Upper lobe of right lung (tissue), 1 donor: Measurements from ENCODE around the gene NEO1. TPM values are rescaled to one million over a fixed set of nuclear protein-coding genes. Genes with fewer than 3 reads are reported as not detected.

Experiments
- ATAC-seq: fragments of 200-7000 bp; cut with Tn5 transposase; one replicate; pipeline ENCODE4 v1.9.1; 2020; ENCODE audit warnings: mild to moderate bottlenecking, moderate library complexity
- DNase-seq: peaks from one replicate; pipeline ENCODE4 v3.0.0-alpha.2; 2020
- H3K27ac ChIP-seq: fragments of 200-600 bp; one replicate; pipeline ENCODE4 v1.8.0; 2022
- H3K27me3 ChIP-seq: fragments of 200-600 bp; one replicate; pipeline ENCODE4 v1.8.0; 2022; ENCODE audit warnings: mild to moderate bottlenecking
- H3K36me3 ChIP-seq: fragments of 200-600 bp; one replicate; pipeline ENCODE4 v1.8.0; 2022
- H3K4me1 ChIP-seq: fragments of 200-600 bp; one replicate; pipeline ENCODE4 v1.8.0; 2022
- H3K4me3 ChIP-seq: fragments of 200-600 bp; one replicate; pipeline ENCODE4 v1.8.0; 2022; ENCODE audit warnings: mild to moderate bottlenecking
- H3K9me3 ChIP-seq: fragments of 200-600 bp; one replicate; pipeline ENCODE4 v1.8.0; 2022
- intact Hi-C: fragments of 100-400 bp; cut with DNase I; formaldehyde crosslinking; loops from one replicate; pipeline ENCODE4 v1.11.0; 2022
- total RNA-seq: library from RNA; stranded (reverse); fragmentation: NEBNext Ultra II Directional; extraction: Animal tissue kit (Norgen Biotek cat#: 25700); gene quantifications from one replicate; pipeline ENCODE4 v1.2.1, GENCODE V29; 2021
- TF ChIP-seq, protein P1 (sequence below): fragments of 200-600 bp; IDR thresholded peaks from one replicate; pipeline ENCODE4 v1.8.0; 2022; ENCODE audit warnings: antibody characterized with exemption
- donor health status: DM: no; HTN: yes; CAD: no; lungs with severe emphysema.

NEO1 gene
- total RNA-seq, 1 donor from 2014 or later: 44.8 TPM

DNA sequence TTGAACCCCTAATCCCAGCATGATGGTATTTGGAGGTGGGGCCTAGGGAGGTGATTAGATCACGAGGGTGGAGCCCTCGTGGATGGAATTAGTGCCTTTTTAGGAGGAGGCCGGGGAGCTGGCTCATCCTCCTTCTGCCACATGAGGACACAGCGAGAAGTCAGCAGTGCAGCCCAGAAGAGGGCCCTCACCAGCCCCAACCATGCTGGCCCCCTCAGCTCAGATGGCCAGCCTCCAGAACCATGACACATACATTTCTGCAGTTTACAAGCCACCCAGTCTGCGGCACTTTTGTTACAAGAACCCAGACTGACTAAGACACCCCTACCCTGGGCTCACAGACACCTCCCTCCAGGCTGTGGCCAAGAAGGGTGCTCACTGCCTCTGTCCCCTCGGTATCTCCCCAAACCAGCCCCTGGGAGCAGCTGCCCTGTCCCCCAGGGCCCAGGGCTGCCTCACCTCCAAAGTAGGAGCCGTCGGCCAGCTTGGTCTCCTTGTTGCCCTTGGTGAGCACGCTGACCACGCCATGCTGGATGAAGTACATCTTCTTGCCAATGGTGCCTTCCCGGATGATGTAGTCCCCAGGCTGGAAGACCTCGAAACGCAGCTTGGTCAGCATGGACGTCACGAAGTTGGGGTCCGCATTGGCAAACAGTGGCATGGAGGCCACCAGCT is 272.4 kb downstream of the NEO1 start:
- TF ChIP-seq, protein P1, sequence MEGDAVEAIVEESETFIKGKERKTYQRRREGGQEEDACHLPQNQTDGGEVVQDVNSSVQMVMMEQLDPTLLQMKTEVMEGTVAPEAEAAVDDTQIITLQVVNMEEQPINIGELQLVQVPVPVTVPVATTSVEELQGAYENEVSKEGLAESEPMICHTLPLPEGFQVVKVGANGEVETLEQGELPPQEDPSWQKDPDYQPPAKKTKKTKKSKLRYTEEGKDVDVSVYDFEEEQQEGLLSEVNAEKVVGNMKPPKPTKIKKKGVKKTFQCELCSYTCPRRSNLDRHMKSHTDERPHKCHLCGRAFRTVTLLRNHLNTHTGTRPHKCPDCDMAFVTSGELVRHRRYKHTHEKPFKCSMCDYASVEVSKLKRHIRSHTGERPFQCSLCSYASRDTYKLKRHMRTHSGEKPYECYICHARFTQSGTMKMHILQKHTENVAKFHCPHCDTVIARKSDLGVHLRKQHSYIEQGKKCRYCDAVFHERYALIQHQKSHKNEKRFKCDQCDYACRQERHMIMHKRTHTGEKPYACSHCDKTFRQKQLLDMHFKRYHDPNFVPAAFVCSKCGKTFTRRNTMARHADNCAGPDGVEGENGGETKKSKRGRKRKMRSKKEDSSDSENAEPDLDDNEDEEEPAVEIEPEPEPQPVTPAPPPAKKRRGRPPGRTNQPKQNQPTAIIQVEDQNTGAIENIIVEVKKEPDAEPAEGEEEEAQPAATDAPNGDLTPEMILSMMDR: no peak
- Histone ChIP-seq H3K27me3 (peaks cover 16% of the 10 kb centered on the region), H3K36me3 (no peaks in the 10 kb centered on the region), H3K4me3 (no peak overlapping the region), H3K4me1 (no peaks in the 10 kb centered on the region), H3K9me3 (no peaks in the 10 kb centered on the region), H3K27ac (no peak overlapping the region)
- peak; percentile 49 for DNase-seq
- intact Hi-C loops: no loop called here
- no peak for ATAC-seq

DNA sequence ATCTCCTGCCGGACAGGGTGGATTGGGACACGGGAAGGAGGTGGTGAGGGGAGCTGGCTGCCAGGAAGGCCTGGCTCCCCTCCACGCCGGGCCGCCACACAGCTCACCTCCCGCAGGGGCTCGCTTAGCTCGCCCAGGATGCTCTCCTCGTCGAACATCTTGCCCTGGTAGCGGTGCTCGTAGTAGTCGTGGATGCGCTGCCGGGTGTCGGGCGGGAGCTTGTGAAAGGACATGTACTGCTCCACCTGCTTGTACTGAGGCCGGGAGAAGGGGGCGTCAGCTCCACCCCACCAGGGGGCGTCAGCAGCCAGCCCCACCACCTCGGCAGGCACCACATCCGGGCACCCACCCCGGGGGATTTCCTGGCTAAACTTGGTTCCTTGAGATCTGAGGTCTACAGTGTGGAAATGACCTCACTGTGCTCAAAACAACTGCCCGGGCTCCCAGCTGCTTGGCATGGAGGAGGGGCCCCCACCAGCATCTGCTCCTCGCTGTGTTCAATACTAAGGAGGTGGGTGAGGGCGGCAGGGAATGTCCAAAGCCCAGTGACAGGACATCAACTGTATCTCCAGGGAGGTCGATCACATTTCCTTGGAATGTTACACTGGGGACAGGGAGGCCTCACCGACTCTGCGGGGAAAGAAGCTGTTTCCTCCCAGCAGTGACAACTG is 273.1 kb downstream of the NEO1 start:
- TF ChIP-seq, protein P1: no peak
- Histone ChIP-seq H3K4me3 (no peak overlapping the region), H3K9me3 (no peaks in the 10 kb centered on the region), H3K27ac (no peak overlapping the region), H3K27me3 (peaks cover 9% of the 10 kb centered on the region), H3K36me3 (no peaks in the 10 kb centered on the region), H3K4me1 (no peaks in the 10 kb centered on the region)
- intact Hi-C loops: no loop called here
- ATAC-seq (no peak), DNase-seq (peak; percentile 59)

DNA sequence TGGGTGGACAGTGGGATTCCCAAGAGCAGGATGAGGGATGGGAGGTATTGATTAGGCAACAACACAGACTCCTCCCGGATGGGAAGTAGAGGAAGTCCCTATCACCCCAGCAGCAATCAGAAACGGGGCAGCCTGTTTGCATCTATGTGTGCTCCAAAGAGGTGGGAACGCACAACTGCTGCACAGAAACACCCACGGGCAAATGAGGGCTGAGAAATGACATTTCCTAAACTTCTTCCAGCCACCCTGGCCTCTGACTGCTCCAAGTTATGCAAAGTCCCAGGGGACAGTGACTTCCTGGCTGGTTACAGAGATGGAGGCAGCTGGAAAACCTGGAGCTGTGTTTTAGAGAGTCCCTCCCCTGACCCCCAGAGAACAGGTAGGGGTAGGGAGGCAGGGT is 273.9 kb downstream of the NEO1 start:
- no peak overlapping the region for H3K27ac ChIP-seq
- intact Hi-C loops: no loop called here
- TF ChIP-seq, protein P1: no peak
- no peaks in the 10 kb centered on the region for H3K36me3 ChIP-seq
- DNase-seq (peak; percentile 15), ATAC-seq (no peak)
- H3K4me1 ChIP-seq: no peaks in the 10 kb centered on the region
- peaks cover under 1% of the 10 kb centered on the region for H3K27me3 ChIP-seq
- no peaks in the 10 kb centered on the region for H3K9me3 ChIP-seq
- no peak overlapping the region for H3K4me3 ChIP-seq

DNA sequence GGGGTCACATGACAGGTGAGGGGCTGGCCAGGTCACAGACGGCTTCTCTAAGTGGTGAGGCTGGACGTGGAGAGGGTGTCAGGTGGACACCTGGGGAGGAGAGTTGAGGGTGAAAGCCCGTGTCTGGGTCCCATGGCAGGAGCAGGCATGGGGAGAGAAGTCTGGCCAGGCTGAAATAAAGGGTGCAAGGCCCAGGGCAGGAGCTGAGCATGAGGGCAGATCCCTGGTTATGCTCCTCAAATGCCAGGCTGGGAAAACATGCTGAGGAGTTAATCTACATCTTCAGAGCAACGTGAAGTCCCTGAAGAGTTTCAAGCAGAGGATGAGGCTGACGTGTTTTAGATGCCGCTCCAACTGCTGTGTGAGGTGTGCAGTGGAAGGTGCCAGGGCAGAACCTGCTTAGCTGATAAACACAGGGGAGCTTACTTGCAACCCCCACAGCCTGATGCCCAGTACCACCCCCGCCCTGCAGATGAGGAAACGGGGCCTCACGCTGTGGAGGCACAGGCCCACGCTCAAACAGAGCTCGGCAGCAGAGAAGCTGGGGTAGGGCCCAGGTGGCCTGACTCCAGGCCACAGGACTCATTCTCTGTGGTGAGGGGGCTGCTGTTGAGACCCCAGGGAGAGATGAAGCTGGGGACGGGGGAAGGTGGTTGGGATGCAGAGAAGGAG is 276.0 kb downstream of the NEO1 start:
- no peaks in the 10 kb centered on the region for H3K27me3 ChIP-seq
- no peak overlapping the region for H3K27ac ChIP-seq
- TF ChIP-seq, protein P1: no peak
- H3K4me1 ChIP-seq: no peaks in the 10 kb centered on the region
- DNase-seq (peak; percentile 45), ATAC-seq (no peak)
- H3K9me3 ChIP-seq: no peaks in the 10 kb centered on the region
- intact Hi-C loops: no loop called here
- no peak overlapping the region for H3K4me3 ChIP-seq
- no peaks in the 10 kb centered on the region for H3K36me3 ChIP-seq

DNA sequence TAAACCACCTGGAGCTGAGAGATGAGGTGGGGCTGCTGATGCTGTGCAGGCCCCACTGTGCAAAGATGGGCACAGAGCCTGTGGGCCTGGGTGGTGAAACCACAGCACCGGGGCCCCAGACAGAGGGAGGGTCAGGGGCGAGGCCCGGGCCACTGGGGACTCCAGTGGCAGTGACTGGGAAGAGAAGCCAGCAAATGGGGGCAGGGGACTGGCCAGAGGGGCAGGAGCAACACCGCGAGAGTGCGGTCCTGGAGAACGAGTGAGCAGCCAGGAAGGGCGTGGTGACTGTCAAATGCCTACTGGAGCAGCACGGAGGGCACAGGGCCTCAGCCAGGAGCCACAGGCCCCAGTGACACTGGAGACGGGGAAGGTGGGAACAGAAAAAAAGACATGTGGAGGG is 276.7 kb downstream of the NEO1 start:
- no peaks in the 10 kb centered on the region for H3K36me3 ChIP-seq
- DNase-seq (peak; percentile 40), ATAC-seq (no peak)
- no peaks in the 10 kb centered on the region for H3K9me3 ChIP-seq
- no peaks in the 10 kb centered on the region for H3K4me1 ChIP-seq
- TF ChIP-seq, protein P1: no peak
- no peak overlapping the region for H3K4me3 ChIP-seq
- intact Hi-C loops: no loop called here
- no peaks in the 10 kb centered on the region for H3K27me3 ChIP-seq
- no peak overlapping the region for H3K27ac ChIP-seq
